DOHH2 (cell line): ENCODE data around the gene PRKCE.

ENCODE experiments used
- H3F3A ChIP-seq: fragments of 200-600 bp; sonication (generic), shearing (Covaris generic); 2 replicates; pipeline ENCODE4 v1.6.0; 2016; ENCODE audit warnings: antibody characterized with exemption, mild to moderate bottlenecking; ENCODE audit not compliant: control insufficient read depth, insufficient read depth
- H3K27ac ChIP-seq: fragments of 200-600 bp; sonication (generic); 2 replicates; pipeline ENCODE4 v1.5.1; 2014; ENCODE audit warnings: low read depth, mild to moderate bottlenecking, low read length, moderate library complexity
- H3K27me3 ChIP-seq: fragments of 200-600 bp; sonication (generic); 2 replicates; pipeline ENCODE4 v1.6.1; 2014; ENCODE audit warnings: mild to moderate bottlenecking, low read length, mixed read lengths; ENCODE audit not compliant: control insufficient read depth
- H3K36me3 ChIP-seq: fragments of 200-600 bp; sonication (generic); 2 replicates; pipeline ENCODE4 v1.6.1; 2014; ENCODE audit warnings: mild to moderate bottlenecking, low read length, moderate library complexity, mixed read lengths; ENCODE audit not compliant: control insufficient read depth
- H3K4me1 ChIP-seq: fragments of 200-600 bp; sonication (generic); 2 replicates; pipeline ENCODE4 v1.6.1; 2014; ENCODE audit warnings: mild to moderate bottlenecking, low read length, mixed read lengths; ENCODE audit not compliant: control insufficient read depth
- H3K4me2 ChIP-seq: fragments of 200-600 bp; sonication (generic); 2 replicates; pipeline ENCODE4 v1.6.0; 2014; ENCODE audit warnings: mild to moderate bottlenecking, low read length, moderate library complexity
- H3K4me3 ChIP-seq: fragments of 200-600 bp; sonication (generic); 2 replicates; pipeline ENCODE4 v1.5.1; 2014; ENCODE audit warnings: mild to moderate bottlenecking, low read length, mixed read lengths
- H3K79me2 ChIP-seq: fragments of 200-600 bp; sonication (generic); 2 replicates; pipeline ENCODE4 v1.6.1; 2014; ENCODE audit warnings: mild to moderate bottlenecking, low read length, mixed read lengths; ENCODE audit not compliant: control insufficient read depth
- H3K9me2 ChIP-seq: fragments of 200-600 bp; sonication (generic); replicated peaks from 2 replicates; pipeline ENCODE4 v1.6.1; 2014; ENCODE audit warnings: mild to moderate bottlenecking, low read length, mixed read lengths; ENCODE audit not compliant: control insufficient read depth
- H3K9me3 ChIP-seq: fragments of 200-600 bp; sonication (generic); 2 replicates; pipeline ENCODE4 v1.6.1; 2014; ENCODE audit warnings: antibody characterized with exemption, low read length, mixed read lengths; ENCODE audit not compliant: control insufficient read depth, insufficient read depth
- H4K20me1 ChIP-seq: fragments of 200-600 bp; sonication (generic); 2 replicates; pipeline ENCODE4 v1.6.0; 2014; ENCODE audit warnings: low read depth, mild to moderate bottlenecking, antibody characterized with exemption, low read length, moderate library complexity; ENCODE audit not compliant: control insufficient read depth, insufficient read depth
- CTCF ChIP-seq: fragments of 200-600 bp; sonication (generic); IDR thresholded peaks from one replicate; pipeline ENCODE4 v1.5.1; 2014; ENCODE audit warnings: antibody characterized with exemption, mild to moderate bottlenecking, low read depth, low read length; ENCODE audit not compliant: poor library complexity, severe bottlenecking
- EZH2phosphoT487 ChIP-seq: fragments of 200-600 bp; sonication (generic); IDR thresholded peaks from 2 replicates; pipeline ENCODE4 v1.6.1; 2017; ENCODE audit warnings: borderline replicate concordance, mild to moderate bottlenecking, antibody characterized with exemption, low read length, moderate library complexity, mixed read lengths

Gene PRKCE

GRCh38 chr2:45871025-45871424, 219.6 kb downstream of the PRKCE start:
- TF ChIP-seq CTCF (no peak), EZH2phosphoT487 (no peak)
- no peaks in the 10 kb centered on the region for H3K27me3 ChIP-seq
- no peak overlapping the region for H3K4me3 ChIP-seq
- H3K4me1 ChIP-seq, result 0 out of 2 replicates have a peak, but pooled peaks cover 3% of the 10 kb centered on the region
- H4K20me1 ChIP-seq, result no peaks in the 10 kb centered on the region
- H3K36me3 ChIP-seq, result no peaks in the 10 kb centered on the region
- peaks cover 4% of the 10 kb centered on the region; the same call in 1 of the 2 replicates for H3K9me3 ChIP-seq
- H3K4me2 ChIP-seq, result no peak overlapping the region
- no peaks in the 10 kb centered on the region for H3K9me2 ChIP-seq
- H3K79me2 ChIP-seq, result no peaks in the 10 kb centered on the region
- no peaks in the 10 kb centered on the region for H3F3A ChIP-seq
- no peak overlapping the region for H3K27ac ChIP-seq

GRCh38 chr2:45871541-45871940, 220.1 kb downstream of the PRKCE start:
- TF ChIP-seq EZH2phosphoT487 (no peak), CTCF (no peak)
- Histone ChIP-seq H3K27me3 (no peaks in the 10 kb centered on the region), H3F3A (no peaks in the 10 kb centered on the region), H3K27ac (no peak overlapping the region), H3K79me2 (no peaks in the 10 kb centered on the region), H3K9me2 (no peaks in the 10 kb centered on the region), H3K4me2 (no peak overlapping the region), H4K20me1 (no peaks in the 10 kb centered on the region), H3K4me3 (no peak overlapping the region), H3K9me3 (peaks cover 9% of the 10 kb centered on the region; the same call in 1 of the 2 replicates), H3K36me3 (no peaks in the 10 kb centered on the region), H3K4me1 (0 out of 2 replicates have a peak, but pooled peaks cover 3% of the 10 kb centered on the region)

GRCh38 chr2:45872211-45872610, 220.7 kb downstream of the PRKCE start:
- H3K79me2 ChIP-seq, result no peaks in the 10 kb centered on the region
- H3K9me2 ChIP-seq, result no peaks in the 10 kb centered on the region
- no peaks in the 10 kb centered on the region for H3K27me3 ChIP-seq
- 0 out of 2 replicates have a peak, but pooled peaks cover 3% of the 10 kb centered on the region for H3K4me1 ChIP-seq
- TF ChIP-seq EZH2phosphoT487 (no peak), CTCF (no peak)
- no peak overlapping the region for H3K4me2 ChIP-seq
- no peaks in the 10 kb centered on the region for H3K36me3 ChIP-seq
- no peaks in the 10 kb centered on the region for H4K20me1 ChIP-seq
- H3K4me3 ChIP-seq, result no peak overlapping the region
- H3K9me3 ChIP-seq, result peaks cover 13% of the 10 kb centered on the region; the same call in 1 of the 2 replicates
- H3K27ac ChIP-seq, result no peak overlapping the region
- no peaks in the 10 kb centered on the region for H3F3A ChIP-seq
